Medulla oblongata (tissue), 1 donor: Measurements from ENCODE around the gene CCDC102B.
"Not testable (repeated sequence)": the region's sequence is repeated elsewhere in the genome, so short reads cannot be mapped to it uniquely, and the experiment has no call there.

Experiments
- DNase-seq: peaks from one replicate; pipeline ENCODE4 v3.0.0-alpha.2; 2015; ENCODE audit errors: extremely low spot score

CCDC102B gene

GRCh38 chr18:68797871-68798270 is at the start of gene CCDC102B:
TSS of gene CCDC102B (plus strand) at chr18:68798080. CDS start at chr18:68836764, 38,684 bp downstream.
- DNase-seq = no peak

GRCh38 chr18:68757126-68757525 is 40.8 kb upstream of the CCDC102B start:
- no peak for DNase-seq

GRCh38 chr18:68759308-68759707 is 38.6 kb upstream of the CCDC102B start:
- DNase-seq = no peak

- no peak for DNase-seq
These were observed 34.8 kb upstream of the CCDC102B start for GRCh38 chr18:68763083-68763482.

GRCh38 chr18:68764016-68764415 is 33.9 kb upstream of the CCDC102B start:
- DNase-seq = no peak

GRCh38 chr18:68766433-68766832 is 31.4 kb upstream of the CCDC102B start:
- no peak for DNase-seq

- no peak for DNase-seq
These were observed 28.4 kb upstream of the CCDC102B start for GRCh38 chr18:68769461-68769860.

- DNase-seq = no peak
These were observed 25.6 kb upstream of the CCDC102B start for GRCh38 chr18:68772268-68772667.

GRCh38 chr18:68778280-68778886 is 19.5 kb upstream of the CCDC102B start:
- no peak for DNase-seq

- no peak for DNase-seq
These were observed 18.7 kb upstream of the CCDC102B start for GRCh38 chr18:68779169-68779568.

- no peak for DNase-seq
These were observed 16.9 kb upstream of the CCDC102B start for GRCh38 chr18:68780802-68781635.

- DNase-seq = no peak
These were observed 14.4 kb upstream of the CCDC102B start for GRCh38 chr18:68783506-68783905.

GRCh38 chr18:68784071-68784470 is 13.8 kb upstream of the CCDC102B start:
- no peak for DNase-seq

GRCh38 chr18:68790290-68790689 is 7.6 kb upstream of the CCDC102B start:
- not testable (repeated sequence) for DNase-seq

GRCh38 chr18:68791801-68792200 is 6.1 kb upstream of the CCDC102B start:
- no peak for DNase-seq

- DNase-seq = no peak
These were observed 3.9 kb upstream of the CCDC102B start for GRCh38 chr18:68793951-68794350.

- DNase-seq = no peak
These were observed 767 bp upstream of the CCDC102B start for GRCh38 chr18:68796936-68797690.

GRCh38 chr18:68800075-68800474 is 2.2 kb downstream of the CCDC102B start:
- no peak for DNase-seq

GRCh38 chr18:68803356-68803755 is 5.5 kb downstream of the CCDC102B start:
- no peak for DNase-seq

GRCh38 chr18:68817584-68817983 is 19.7 kb downstream of the CCDC102B start:
- DNase-seq = no peak

- no peak for DNase-seq
These were observed 20.7 kb downstream of the CCDC102B start for GRCh38 chr18:68818584-68818983.

GRCh38 chr18:68822926-68823325 is 25.0 kb downstream of the CCDC102B start:
- no peak for DNase-seq

GRCh38 chr18:68826121-68826520 is 28.2 kb downstream of the CCDC102B start:
- no peak for DNase-seq
